SK-N-DZ (cell line): ENCODE data around the gene RBM28.
"Not testable (repeated sequence)": the region's sequence is repeated elsewhere in the genome, so short reads cannot be mapped to it uniquely, and the experiment has no call there.

ENCODE experiments used
- DNase-seq: peaks from one replicate; pipeline ENCODE4 v3.0.0-alpha.2; 2015; ENCODE audit warnings: low spot score

RBM28 gene

GRCh38 chr7:128287556-128287955 is 56.2 kb downstream of the RBM28 start:
- no peak for DNase-seq

DNA sequence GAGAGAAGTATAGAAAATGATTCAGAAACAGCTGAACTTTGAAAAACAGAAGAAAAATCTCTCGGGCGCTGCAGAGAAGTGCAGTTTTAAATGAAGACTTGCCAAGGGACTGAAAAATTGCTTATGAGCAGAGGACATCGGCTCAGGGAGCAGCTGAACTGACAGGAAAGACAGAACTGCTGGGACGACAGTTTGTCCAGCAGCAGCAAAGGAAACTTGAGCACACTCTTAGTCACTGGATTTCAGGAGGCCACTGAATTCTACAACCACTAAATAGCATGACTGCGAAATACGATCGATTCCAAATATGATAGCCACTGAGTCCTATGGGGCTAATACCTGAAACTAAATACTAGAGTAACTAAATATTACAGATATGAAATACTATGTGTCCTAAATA is 59.6 kb downstream of the RBM28 start:
- no peak for DNase-seq

DNA sequence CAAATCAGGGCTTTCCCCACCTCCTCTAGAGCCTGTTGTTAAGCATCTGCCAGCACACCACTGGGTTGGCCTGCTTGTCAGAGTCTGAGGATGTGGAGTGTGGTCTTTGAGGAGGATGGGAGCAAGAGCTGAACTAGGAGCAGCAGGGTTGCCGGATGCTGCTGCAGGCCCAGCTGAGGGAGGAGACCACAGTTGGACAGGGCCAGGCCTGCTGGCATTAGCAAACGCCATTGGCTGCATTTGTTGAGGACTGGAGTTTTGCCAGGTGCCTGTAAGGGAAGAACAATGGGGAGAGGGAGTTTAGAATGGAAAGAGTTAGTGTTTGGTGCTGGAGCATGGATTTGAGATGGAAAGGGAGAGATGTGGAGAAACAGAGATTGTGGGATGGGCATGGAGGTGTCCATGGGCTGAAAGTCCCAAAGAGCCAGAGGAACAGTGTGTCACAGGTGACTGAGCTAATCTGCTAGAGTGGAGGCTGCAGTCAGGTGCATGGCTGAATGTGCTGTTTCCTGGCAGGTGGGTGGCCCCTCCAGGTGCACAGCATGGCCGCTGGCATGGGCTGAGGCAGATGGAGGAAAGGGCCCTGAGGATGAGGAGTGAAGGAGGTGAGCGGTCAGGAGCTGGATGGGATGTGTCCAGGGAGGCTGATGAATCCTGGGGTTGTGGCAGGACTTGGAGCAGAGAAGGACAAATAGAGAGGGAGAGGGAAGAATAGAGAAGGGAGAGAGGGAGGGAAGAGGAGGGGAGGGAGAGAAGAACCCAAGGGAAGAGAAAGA is 61.9 kb downstream of the RBM28 start:
- no peak for DNase-seq

- not testable (repeated sequence) for DNase-seq
These were observed 63.3 kb downstream of the RBM28 start for GRCh38 chr7:128280451-128280850.

GRCh38 chr7:128279124-128279713 is 64.5 kb downstream of the RBM28 start:
- DNase-seq, result no peak

GRCh38 chr7:128278366-128278765 is 65.3 kb downstream of the RBM28 start:
- DNase-seq, result no peak

DNA sequence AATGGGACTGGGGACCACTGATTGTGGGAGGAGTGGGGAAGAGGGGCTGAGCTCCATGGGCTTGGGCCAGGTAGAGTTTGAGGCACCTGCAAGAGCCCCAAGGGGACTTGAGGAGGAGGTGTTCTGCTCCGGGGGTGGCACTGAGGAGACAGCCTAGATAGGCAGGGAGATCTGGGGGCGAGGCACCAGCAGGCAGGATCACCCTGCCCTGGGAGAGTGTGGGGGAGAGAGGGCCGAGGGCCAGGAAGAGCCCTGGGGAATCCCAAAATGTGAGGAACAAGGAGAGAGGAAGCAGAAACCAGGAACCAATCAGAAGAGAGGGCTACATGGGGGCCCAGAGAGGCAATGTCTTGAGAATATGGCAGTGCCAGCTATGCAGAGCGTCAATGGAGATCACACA is 68.0 kb downstream of the RBM28 start:
- no peak for DNase-seq

DNA sequence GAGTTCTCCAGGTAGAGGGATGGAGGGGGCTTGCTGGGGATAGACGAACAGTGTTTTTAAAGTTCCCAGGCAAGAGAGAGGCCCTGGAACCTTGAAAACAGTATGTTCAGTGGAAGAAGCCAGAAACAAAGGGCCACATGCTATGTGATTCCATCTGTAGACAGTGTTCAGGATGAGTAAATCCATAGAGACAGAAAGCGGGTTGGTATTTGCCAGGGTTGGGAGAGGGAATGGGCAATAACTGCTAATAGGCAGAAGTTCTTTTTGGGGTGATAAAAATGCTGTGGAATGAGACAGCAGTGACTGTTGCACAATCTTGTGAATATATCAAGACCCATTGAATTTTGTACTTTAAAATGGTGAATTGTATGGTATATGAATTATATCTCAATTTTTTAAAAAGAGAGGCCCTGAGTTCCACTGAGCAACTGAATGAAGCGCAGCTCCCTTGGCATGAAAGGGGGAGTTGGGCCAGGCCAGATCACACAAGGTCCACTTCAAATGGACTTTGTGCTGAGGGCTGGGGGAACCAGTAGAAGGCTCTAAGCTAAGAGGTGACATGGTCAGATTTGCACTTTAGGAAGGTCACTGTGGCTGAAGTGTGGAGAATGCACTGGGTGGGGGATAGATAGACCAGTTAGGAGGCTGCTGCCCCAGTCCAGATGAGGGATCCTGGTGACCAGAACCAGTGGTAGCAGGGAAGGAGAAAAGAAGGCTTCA is 68.7 kb downstream of the RBM28 start:
- no peak for DNase-seq

- DNase-seq, result no peak
These were observed 69.3 kb downstream of the RBM28 start for GRCh38 chr7:128274246-128274883.

GRCh38 chr7:128271942-128272481 is 71.7 kb downstream of the RBM28 start:
- no peak for DNase-seq

DNA sequence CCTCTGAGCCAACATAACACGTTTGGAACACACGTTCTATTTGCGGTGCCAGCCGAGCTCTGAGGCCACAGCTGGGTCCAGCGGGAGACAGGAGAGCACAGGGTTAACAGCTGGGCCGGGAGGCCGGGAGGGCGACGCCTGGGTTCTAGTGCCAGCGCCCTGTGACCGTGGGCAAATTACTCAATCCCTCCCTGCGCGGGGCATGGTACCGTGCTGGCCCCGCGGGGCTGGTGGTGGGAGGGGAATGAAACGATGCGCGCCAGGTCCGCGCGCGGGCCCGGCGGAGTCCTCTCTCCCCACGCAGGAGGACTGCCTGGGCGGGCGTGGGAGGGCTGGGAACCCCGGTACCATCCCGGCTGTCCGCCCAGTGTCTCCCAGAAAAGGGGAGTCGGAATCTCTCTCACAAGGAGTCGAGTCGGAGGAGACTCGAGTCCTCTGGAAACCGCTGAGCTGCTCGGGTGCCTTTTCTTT is 72.2 kb downstream of the RBM28 start:
- DNase-seq, result no peak

DNA sequence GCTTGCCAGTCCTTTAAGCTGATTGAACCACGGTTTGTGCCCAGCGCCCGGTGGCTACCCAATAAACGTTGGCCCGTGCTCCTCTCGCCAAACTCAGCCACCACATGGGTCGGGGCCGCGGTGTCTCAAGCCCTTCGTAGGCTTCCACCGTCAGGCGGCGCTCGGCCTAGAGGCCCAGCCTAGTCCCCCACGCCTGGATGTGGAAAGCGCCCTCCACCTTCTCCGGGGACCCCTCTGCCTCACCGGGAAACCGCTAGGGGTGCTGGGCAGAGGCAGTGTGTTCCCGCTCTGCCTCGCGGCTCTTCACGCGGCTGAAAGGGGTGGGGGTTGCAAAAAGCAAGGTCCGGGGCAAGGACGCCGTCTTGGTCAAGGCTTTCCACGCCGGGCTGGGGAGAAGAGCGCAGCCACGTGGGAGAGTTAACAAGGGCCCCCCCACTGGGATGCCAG is 72.9 kb downstream of the RBM28 start:
- DNase-seq, result no peak

DNA sequence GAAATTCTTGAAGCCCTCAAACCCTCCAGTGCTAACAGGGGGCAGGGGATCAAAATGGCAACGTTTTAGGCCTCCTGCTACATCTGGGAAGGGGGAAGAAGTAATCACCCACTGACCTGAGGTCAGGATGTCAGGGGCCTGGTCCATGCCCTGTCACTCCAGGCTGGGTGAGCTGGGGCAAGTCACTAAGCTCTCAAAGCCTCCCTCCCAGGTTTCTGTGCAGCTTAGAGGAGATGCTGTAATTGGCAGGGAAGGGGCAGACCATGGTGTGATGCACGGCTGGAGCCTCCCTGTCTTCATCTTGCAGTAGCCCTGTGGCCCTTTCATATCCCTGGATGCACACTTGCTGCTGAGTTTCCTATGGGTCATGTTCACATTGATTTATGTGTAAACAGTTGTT is 75.5 kb downstream of the RBM28 start:
- no peak for DNase-seq

GRCh38 chr7:128267595-128267924 is 76.1 kb downstream of the RBM28 start:
- DNase-seq, result no peak

DNA sequence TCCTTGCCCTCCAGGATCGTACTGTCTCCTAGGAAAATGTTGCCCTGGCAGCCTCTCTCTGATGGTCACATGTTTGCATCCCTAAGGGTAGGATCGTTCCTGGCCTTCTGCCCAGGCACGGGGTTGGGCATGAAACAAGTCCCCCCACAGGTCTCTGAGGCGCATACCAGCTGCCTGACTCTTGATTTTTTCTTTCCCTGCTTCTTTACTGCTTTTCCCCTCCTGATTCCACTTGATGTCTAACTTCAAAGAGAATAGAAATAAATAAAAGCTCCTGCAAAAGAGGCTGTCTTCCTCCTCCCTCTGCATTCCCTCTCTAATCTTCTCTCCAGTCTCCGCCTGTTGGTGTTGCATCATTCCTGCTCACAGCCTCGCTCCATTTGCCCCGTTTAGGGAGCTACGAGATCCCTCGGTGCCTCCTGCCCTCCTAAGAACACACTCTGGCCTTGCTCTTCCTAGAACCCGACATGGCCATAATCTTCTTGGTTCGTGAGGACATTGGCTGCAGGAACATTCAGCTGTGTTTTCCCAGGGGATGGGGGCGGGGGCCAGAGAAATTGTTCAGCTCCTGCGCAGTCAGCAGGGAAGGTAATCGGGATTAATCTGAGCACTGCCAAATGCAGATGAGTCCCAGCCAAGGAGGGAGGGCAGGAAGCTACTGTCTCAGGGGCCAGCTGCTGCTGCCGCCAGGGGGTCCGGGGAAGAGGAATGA is 76.7 kb downstream of the RBM28 start:
- DNase-seq, result peak; percentile 77

DNA sequence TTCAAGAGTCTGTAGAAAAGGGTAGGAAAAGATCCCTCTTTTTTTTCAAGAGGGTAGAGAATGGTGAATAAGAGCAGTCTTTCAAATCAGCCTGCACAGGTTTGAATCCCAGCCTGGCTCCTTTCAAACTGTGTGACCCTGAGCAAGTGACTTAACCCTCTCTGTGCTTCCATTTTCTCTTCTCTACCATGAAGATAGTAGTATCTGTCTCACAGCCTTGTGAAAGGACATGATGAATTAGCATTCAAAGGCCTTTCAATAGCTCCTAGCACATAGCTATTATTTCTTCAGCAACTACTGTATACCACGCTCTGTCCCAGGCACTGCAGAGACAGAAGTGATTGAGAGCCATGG is 77.2 kb downstream of the RBM28 start:
- no peak for DNase-seq

DNA sequence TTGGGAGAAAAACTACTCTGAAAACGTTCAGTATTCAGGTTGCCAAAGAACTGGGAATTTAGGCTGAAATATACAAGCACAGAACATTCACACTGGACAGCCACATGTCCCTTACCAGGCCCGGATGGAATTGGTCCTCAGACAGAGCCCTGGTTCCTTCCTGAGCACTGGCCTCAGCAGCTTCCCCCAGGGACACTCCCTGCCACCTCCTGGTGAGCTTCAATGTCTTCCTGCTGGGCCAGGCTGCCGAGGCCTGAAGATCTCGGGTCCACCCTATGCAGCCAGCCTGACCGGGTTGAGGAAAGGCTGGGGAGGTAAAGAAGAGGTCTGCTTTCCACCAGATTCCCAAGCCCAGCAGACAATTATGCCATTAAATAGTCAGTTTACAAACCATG is 77.8 kb downstream of the RBM28 start:
- peak; percentile 46 for DNase-seq

DNA sequence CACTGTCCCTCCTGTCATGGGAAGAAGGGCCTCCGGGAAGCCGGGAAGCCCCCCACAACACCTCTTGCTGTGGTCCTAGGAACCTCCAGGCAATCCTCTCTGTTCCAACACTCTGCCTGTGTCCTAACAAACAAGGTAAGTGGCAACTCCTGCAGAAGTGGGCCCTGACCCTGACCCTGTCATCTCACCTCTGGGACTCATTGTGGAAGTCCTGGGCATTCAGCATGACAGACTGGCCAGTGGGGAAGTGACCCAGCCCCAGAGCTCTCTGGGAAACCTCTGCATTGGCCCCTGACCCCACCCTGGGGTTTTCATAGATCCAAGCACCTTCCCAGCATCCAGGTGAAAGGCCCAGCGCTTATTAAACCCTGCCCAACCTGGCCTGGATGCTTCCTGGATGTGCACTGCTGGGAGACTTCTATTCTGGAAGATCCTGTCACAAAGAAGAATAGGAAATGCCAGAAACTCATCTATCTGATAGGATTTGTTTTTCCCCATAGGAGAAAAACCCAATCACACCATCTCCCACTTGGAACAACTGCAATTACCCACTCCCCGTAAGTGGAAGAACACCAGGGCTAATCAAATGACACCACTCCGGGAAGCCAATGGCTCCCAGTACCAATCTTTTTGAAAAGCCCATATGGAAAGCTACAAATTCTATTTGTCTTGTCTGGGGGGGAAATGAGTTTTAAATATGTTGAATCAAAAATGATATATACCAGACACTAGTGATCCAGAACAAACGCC is 78.4 kb downstream of the RBM28 start:
- DNase-seq, result no peak

GRCh38 chr7:128264477-128264876 is 79.2 kb downstream of the RBM28 start:
- DNase-seq, result no peak

DNA sequence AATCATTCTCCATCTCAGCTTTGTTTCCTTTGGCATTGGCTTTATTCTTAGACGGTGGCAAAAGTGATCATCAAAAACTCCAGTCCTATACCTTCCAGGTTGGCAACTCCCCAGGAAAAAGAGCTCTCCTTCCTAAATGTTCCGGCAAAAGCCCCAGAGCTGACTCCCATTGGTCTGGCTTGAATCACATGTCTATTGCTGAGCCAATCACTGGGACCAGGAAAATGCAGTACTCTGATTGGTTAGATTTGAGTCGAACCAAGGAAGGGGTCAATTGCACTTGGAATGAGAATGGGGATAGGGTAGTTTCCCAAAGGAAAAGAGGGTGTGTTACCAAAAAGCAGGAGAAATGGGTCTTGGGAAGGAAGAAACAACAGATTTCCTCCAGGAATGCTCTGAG is 80.3 kb downstream of the RBM28 start:
- DNase-seq, result no peak
